Spleen (tissue), 11 donors: ENCODE results near the gene B2M. TPM values are rescaled to one million over a fixed set of nuclear protein-coding genes. Genes with fewer than 3 reads are reported as not detected.

Source experiments
- DNase-seq: peaks from one replicate; pipeline ENCODE4 v3.0.0-alpha.2; 2020
- H3K27ac ChIP-seq, 8 donors: fragments of 200-600 bp; sonication (generic) in 7 of 8; 1 replicate in 4 of 8; 2 replicates in 4 of 8; pipeline versions ENCODE4 v1.5.0 to v1.8.0; 2016 to 2021; ENCODE audit warnings: inconsistent platforms in 4 of 8, mild to moderate bottlenecking in 4 of 8, moderate library complexity in 1 of 8
- H3K27me3 ChIP-seq, 7 donors: fragments of 200-600 bp; sonication (generic) in 6 of 7; replicated peaks in 1 of 7; 1 replicate in 4 of 7; 2 replicates in 3 of 7; pipeline versions ENCODE4 v1.5.0 to v1.8.0; 2016 to 2021; ENCODE audit warnings: inconsistent platforms in 3 of 7, mild to moderate bottlenecking in 1 of 7
- H3K36me3 ChIP-seq, 6 donors: fragments of 200-600 bp; sonication (generic) in 5 of 6; 1 replicate in 4 of 6; 2 replicates in 2 of 6; pipeline versions ENCODE4 v1.5.0 to v1.8.0; 2016 to 2021; ENCODE audit warnings: inconsistent platforms in 2 of 6
- H3K4me1 ChIP-seq, 6 donors: fragments of 200-600 bp; sonication (generic) in 5 of 6; 1 replicate in 3 of 6; 2 replicates in 3 of 6; pipeline versions ENCODE4 v1.5.0 to v1.8.0; 2016 to 2021; ENCODE audit warnings: inconsistent platforms in 3 of 6
- H3K4me3 ChIP-seq, 8 donors: fragments of 200-600 bp; sonication (generic) in 7 of 8; 1 replicate in 4 of 8; 2 replicates in 4 of 8; pipeline versions ENCODE4 v1.5.0 to v1.8.0; 2016 to 2021; ENCODE audit warnings: inconsistent platforms in 4 of 8, mild to moderate bottlenecking in 4 of 8, moderate library complexity in 2 of 8
- H3K9me3 ChIP-seq, 8 donors: fragments of 200-600 bp; sonication (generic) in 7 of 8; 1 replicate in 4 of 8; 2 replicates in 4 of 8; pipeline versions ENCODE4 v1.5.0 to v1.8.0; 2016 to 2021; ENCODE audit warnings: inconsistent platforms in 4 of 8
- CTCF ChIP-seq, 11 experiments: fragments of 200-600 bp in 7 of 11; fragments of 450-650 bp in 4 of 11; sonication (generic) in 4 of 11; IDR thresholded peaks in 8 of 11; conservative IDR thresholded peaks in 3 of 11; 1 replicate in 7 of 11; 2 replicates in 4 of 11; pipeline versions ENCODE4 v1.4.0 to v1.8.0; 2016 to 2021; ENCODE audit warnings: antibody characterized with exemption in 11 of 11, inconsistent platforms in 4 of 11, mild to moderate bottlenecking in 1 of 11
- POLR2A ChIP-seq, 3 donors: fragments of 450-650 bp; IDR thresholded peaks; one replicate each; pipeline ENCODE4 v1.5.1; 2017; ENCODE audit warnings: antibody characterized with exemption in 3 of 3, mild to moderate bottlenecking in 1 of 3
- POLR2AphosphoS5 ChIP-seq, 3 donors: sonication (generic); formaldehyde crosslinking; IDR thresholded peaks; one replicate each; pipeline ENCODE4 v1.5.1; 2017; ENCODE audit warnings: antibody characterized with exemption in 3 of 3
- WGBS, 5 donors: extraction: QIAGEN DNeasy Blood & Tissue Kit in 3 of 5; methylation state at CpG; one replicate each; pipeline versions ENCODE4 v1.1.5 to v1.1.7; 2013 to 2018; 5-methylcytosine and 5-hydroxymethylcytosine counted together
- intact Hi-C: fragments of 100-400 bp; cut with DNase I; formaldehyde crosslinking; loops from one replicate; pipeline ENCODE4 v1.15.0; 2023; ENCODE audit warnings: low total_unique reads
- polyA plus RNA-seq, 3 donors: library from polyadenylated mRNA; stranded (reverse); fragments of 200-250 nt; gene quantifications; one replicate each; pipeline ENCODE4 v1.2.1, GENCODE V29; 2013
- total RNA-seq, 7 donors: library from RNA; depleted of rRNA in 3 of 7; stranded (reverse); fragments of >200 nt in 3 of 7; fragmentation: NEBNext Ultra II Directional in 4 of 7; extraction: Animal tissue kit (Norgen Biotek cat#: 25700) in 4 of 7; gene quantifications; one replicate each; pipeline versions ENCODE4 v1.1.0 to v1.2.1, GENCODE V29; 2016 to 2021
- donor health status: healthy with polysubstance abuse.
- donor health status: DM: no; HTN: no; CAD: no; lungs with moderate emphysema.
- donor health status: DM: no; HTN: no; CAD: no.
- donor health status: Bipolar disorder and iron deficiency.
- donor health status: healthy.
- donor health status: DM: no; HTN: no; CAD: no.
- donor health status: DM: yes; HTN: yes; CAD: no.

Gene B2M
- total and polyA plus RNA-seq, 10 donors: 3,969 to 10,333 (median 6,045) TPM

- no peak for DNase-seq
- WGBS, 5 donors: 11 to 28% (median 21%) methylated on average over 2 of the region's 2 CpGs
- Histone ChIP-seq H3K27me3 (no peaks in the 10 kb centered on the region), H3K9me3 (no peaks in the 10 kb centered on the region), H3K4me1 (peaks cover 18 to 96% (median 72%) of the 10 kb centered on the region in 6 donors), H3K27ac (peak overlapping the region; percentile 20 to 100 (median 74)), H3K36me3 (peaks cover 0 to 17% (median 0%) of the 10 kb centered on the region in 6 donors), H3K4me3 (no peak overlapping the region)
- TF ChIP-seq CTCF (IDR thresholded peaks at IDR 0.05 in 8 of 11, conservative IDR thresholded peaks at IDR 0.05 in 3 of 11): no peak
- peak in 2 of 3 donors; percentile 39 to 52 for TF ChIP-seq POLR2AphosphoS5 (IDR thresholded peaks at IDR 0.05)
- TF ChIP-seq POLR2A (IDR thresholded peaks at IDR 0.05): no peak
- intact Hi-C loops: loop anchor here (5.0 kb wide), 1 partner anchor 43 kb away; the partner anchor contains the start of genes B2M and PATL2
These were observed 42.4 kb upstream of the B2M start for GRCh38 chr15:44668921-44669320.

GRCh38 chr15:44670087-44670950 is 41.0 kb upstream of the B2M start:
- intact Hi-C loops: no loop called here
- peaks cover 12 to 96% (median 68%) of the 10 kb centered on the region in 6 donors for H3K4me1 ChIP-seq
- H3K36me3 ChIP-seq: peaks cover 0 to 17% (median 0%) of the 10 kb centered on the region in 6 donors
- 84 to 95% (median 87%) methylated on average over 6 of the region's 6 CpGs for WGBS, 5 donors
- no peak overlapping the region for H3K4me3 ChIP-seq
- H3K27ac ChIP-seq: peak overlapping the region in 7 of 8 donors; percentile 27 to 100 (median 63)
- no peaks in the 10 kb centered on the region for H3K9me3 ChIP-seq
- no peak for DNase-seq
- no peaks in the 10 kb centered on the region for H3K27me3 ChIP-seq
- TF ChIP-seq CTCF (IDR thresholded peaks at IDR 0.05 in 8 of 11, conservative IDR thresholded peaks at IDR 0.05 in 3 of 11): no peak
- TF ChIP-seq POLR2AphosphoS5 (IDR thresholded peaks at IDR 0.05): no peak
- TF ChIP-seq POLR2A (IDR thresholded peaks at IDR 0.05): no peak

- 96 to 100% (median 98%) methylated on average over 2 of the region's 2 CpGs for WGBS, 5 donors
- Histone ChIP-seq H3K4me1 (peaks cover 12 to 98% (median 73%) of the 10 kb centered on the region in 6 donors), H3K27me3 (no peaks in the 10 kb centered on the region), H3K4me3 (no peak overlapping the region), H3K27ac (peak overlapping the region in 1 of 8 donors; percentile 100), H3K36me3 (peaks cover 0 to 11% (median 0%) of the 10 kb centered on the region in 6 donors), H3K9me3 (no peaks in the 10 kb centered on the region)
- no peak for DNase-seq
- intact Hi-C loops: no loop called here
- TF ChIP-seq POLR2A (IDR thresholded peaks at IDR 0.05) (no peak), CTCF (IDR thresholded peaks at IDR 0.05 in 8 of 11, conservative IDR thresholded peaks at IDR 0.05 in 3 of 11) (no peak), POLR2AphosphoS5 (IDR thresholded peaks at IDR 0.05) (no peak)
These were observed 37.7 kb upstream of the B2M start for GRCh38 chr15:44673639-44674038.

GRCh38 chr15:44675911-44676310 is 35.4 kb upstream of the B2M start:
- peaks cover 9 to 97% (median 55%) of the 10 kb centered on the region in 6 donors for H3K4me1 ChIP-seq
- H3K4me3 ChIP-seq: peak overlapping the region in 1 of 8 donors; percentile 32
- no peaks in the 10 kb centered on the region for H3K27me3 ChIP-seq
- TF ChIP-seq POLR2AphosphoS5 (IDR thresholded peaks at IDR 0.05) (no peak), CTCF (IDR thresholded peaks at IDR 0.05 in 8 of 11, conservative IDR thresholded peaks at IDR 0.05 in 3 of 11) (no peak), POLR2A (IDR thresholded peaks at IDR 0.05) (no peak)
- WGBS, 5 donors: 67 to 81% (median 75%) methylated on average over 5 of the region's 5 CpGs
- intact Hi-C loops: no loop called here
- H3K9me3 ChIP-seq: no peaks in the 10 kb centered on the region
- H3K36me3 ChIP-seq: no peaks in the 10 kb centered on the region
- H3K27ac ChIP-seq: peak overlapping the region in 7 of 8 donors; percentile 73 to 89 (median 81)
- DNase-seq: no peak
